Nephron progenitor cell (in vitro differentiated cells): ENCODE results near the gene MRPL50.

Experiments
- DNase-seq: peaks from one replicate; pipeline ENCODE4 v3.0.0; 2021
- H3K27ac Mint-ChIP-seq: 2 replicates; pipeline ENCODE4 v1.8.0; 2021; ENCODE audit warnings: mild to moderate bottlenecking, moderate library complexity, mixed read lengths
- H3K27me3 Mint-ChIP-seq: 2 replicates; pipeline ENCODE4 v1.8.0; 2021; ENCODE audit warnings: mild to moderate bottlenecking, low read depth, mixed read lengths; ENCODE audit not compliant: poor library complexity
- H3K36me3 Mint-ChIP-seq: 2 replicates; pipeline ENCODE4 v1.8.0; 2021; ENCODE audit warnings: low read depth, mixed read lengths
- H3K4me1 Mint-ChIP-seq: 2 replicates; pipeline ENCODE4 v1.8.0; 2021; ENCODE audit warnings: mixed read lengths
- H3K4me3 Mint-ChIP-seq: 2 replicates; pipeline ENCODE4 v1.8.0; 2021; ENCODE audit warnings: mild to moderate bottlenecking, moderate library complexity, mixed read lengths
- H3K9me3 Mint-ChIP-seq: 2 replicates; pipeline ENCODE4 v1.8.0; 2021; ENCODE audit warnings: mild to moderate bottlenecking, moderate library complexity, mixed read lengths
- TF ChIP-seq, protein P1 (sequence below): fragments of 200-600 bp; sonication (generic); IDR thresholded peaks from 2 replicates; pipeline ENCODE4 v1.5.0; 2021; ENCODE audit warnings: antibody characterized with exemption

The MRPL50 gene

DNA sequence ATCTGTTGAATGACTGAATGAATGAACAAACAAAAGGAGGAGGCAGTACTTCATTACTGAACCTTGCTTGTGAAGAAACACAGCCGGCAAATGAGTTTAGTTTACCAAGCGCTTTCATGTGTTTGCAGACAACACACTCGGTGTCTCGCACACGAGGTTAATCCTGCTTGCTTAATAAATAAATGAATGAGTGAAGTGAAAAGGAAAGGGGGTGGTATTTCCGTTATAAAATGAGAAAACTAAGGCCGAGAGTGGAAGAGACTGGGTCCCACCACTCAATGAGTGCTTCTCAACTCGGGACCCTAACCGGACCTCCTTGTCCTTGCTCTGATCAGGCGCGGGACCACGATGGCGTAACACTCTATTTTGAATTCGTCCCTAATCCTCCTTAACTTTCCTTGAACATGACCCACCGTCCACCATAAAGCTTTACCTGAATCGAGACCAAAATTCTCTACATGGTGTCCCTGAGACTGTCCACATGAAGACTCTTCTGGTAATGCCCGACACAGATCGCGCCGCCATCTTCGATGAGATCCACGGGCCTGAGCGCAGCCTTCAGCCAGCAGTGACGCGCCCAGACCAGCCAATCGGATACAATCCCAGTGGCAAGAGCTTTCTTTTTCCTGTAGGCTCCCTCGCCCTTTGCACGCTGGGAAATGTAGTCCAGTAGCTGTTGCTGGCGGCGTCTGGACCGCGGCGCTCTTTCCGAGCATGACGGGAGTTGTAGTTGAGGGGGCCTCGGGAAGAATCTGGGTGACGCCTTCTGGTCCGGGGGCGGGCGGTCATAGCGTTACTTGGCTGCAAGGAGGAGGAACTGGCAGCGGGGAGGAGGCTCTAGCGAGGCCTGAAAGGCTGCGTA, at the start of gene MRPL50, which contains the start of gene ZNF189:
MRPL50 (minus strand) TSS at position 551 of the 862 bp plus-strand sequence; CDS start at position 525, 26 bp downstream.
ZNF189 (plus strand) TSS at position 784 of the 862 bp plus-strand sequence. CDS start 306 bp downstream, outside the sequence.
- H3K27ac Mint-ChIP-seq = peak within 1 kb of the TSS; percentile 100
- H3K4me3 Mint-ChIP-seq = peak within 1 kb of the TSS; percentile 99
- TF ChIP-seq, protein P1, sequence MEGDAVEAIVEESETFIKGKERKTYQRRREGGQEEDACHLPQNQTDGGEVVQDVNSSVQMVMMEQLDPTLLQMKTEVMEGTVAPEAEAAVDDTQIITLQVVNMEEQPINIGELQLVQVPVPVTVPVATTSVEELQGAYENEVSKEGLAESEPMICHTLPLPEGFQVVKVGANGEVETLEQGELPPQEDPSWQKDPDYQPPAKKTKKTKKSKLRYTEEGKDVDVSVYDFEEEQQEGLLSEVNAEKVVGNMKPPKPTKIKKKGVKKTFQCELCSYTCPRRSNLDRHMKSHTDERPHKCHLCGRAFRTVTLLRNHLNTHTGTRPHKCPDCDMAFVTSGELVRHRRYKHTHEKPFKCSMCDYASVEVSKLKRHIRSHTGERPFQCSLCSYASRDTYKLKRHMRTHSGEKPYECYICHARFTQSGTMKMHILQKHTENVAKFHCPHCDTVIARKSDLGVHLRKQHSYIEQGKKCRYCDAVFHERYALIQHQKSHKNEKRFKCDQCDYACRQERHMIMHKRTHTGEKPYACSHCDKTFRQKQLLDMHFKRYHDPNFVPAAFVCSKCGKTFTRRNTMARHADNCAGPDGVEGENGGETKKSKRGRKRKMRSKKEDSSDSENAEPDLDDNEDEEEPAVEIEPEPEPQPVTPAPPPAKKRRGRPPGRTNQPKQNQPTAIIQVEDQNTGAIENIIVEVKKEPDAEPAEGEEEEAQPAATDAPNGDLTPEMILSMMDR = no peak
- peaks cover 80% of the 10 kb centered on the region for H3K9me3 Mint-ChIP-seq
- peaks cover 35% of the 10 kb centered on the region for H3K4me1 Mint-ChIP-seq
- peaks cover 87% of the 10 kb centered on the region for H3K36me3 Mint-ChIP-seq
- H3K27me3 Mint-ChIP-seq = no peaks in the 10 kb centered on the region
- peak; percentile 92 for DNase-seq

DNA sequence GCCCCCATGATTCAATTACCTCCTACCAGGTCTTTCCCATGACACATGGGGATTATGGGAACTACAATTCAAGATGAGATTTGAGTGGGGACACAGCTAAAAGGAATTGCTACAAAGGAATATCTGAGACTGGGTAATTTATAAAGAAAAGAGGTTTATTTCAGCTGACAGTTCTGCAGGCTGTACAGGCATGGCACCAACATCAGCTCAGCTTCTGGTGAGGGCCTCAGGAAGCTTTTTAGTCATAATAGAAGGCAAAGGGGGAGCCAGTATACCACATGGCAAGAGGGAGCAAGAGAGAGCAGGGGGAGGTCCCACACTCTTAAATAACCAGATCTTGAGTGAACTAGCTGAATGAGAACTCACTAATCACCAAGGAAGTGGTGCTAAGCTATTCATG, 48.3 kb upstream of the MRPL50 start:
- H3K9me3 Mint-ChIP-seq = peaks cover 4% of the 10 kb centered on the region
- H3K27ac Mint-ChIP-seq = no peak overlapping the region
- no peaks in the 10 kb centered on the region for H3K36me3 Mint-ChIP-seq
- H3K4me1 Mint-ChIP-seq = peaks cover 5% of the 10 kb centered on the region
- peaks cover 8% of the 10 kb centered on the region for H3K27me3 Mint-ChIP-seq
- TF ChIP-seq, protein P1 = no peak
- DNase-seq = no peak
- no peak overlapping the region for H3K4me3 Mint-ChIP-seq

DNA sequence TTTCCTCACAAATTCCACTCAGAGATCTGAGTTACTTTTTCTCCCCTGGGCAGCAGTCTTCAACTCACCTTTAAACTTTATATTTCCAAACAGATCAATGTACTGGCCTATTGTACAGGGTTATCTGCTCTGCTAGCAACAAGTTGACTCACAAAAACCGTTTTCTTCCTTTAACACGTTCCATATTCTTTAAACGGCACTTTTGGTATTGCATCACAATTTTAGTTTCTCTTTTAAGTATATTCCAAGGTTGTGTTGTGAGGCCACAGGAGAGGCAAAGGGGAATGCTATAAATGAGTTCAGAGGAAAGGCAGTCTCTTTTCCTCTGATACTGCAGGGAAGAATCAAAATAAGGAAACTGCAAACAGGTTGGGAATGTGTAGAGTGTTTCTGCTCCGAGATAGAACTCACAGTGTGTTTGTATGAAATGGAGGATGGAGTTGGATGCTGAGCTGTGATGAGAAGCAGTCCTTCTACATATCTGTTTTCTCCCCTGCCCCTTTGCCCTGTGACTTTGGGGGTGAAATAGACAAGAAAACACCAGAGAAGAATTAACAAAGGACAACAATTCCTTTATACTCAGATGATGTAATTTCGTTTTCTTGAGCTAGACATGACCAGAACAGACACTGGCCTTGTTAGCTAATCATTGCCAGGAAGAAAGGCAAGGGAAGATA, 47.1 kb upstream of the MRPL50 start:
- H3K36me3 Mint-ChIP-seq = no peaks in the 10 kb centered on the region
- peaks cover 5% of the 10 kb centered on the region for H3K4me1 Mint-ChIP-seq
- H3K27me3 Mint-ChIP-seq = peaks cover 8% of the 10 kb centered on the region
- no peak overlapping the region for H3K27ac Mint-ChIP-seq
- TF ChIP-seq, protein P1 = no peak
- H3K4me3 Mint-ChIP-seq = no peak overlapping the region
- no peak for DNase-seq
- no peaks in the 10 kb centered on the region for H3K9me3 Mint-ChIP-seq

DNA sequence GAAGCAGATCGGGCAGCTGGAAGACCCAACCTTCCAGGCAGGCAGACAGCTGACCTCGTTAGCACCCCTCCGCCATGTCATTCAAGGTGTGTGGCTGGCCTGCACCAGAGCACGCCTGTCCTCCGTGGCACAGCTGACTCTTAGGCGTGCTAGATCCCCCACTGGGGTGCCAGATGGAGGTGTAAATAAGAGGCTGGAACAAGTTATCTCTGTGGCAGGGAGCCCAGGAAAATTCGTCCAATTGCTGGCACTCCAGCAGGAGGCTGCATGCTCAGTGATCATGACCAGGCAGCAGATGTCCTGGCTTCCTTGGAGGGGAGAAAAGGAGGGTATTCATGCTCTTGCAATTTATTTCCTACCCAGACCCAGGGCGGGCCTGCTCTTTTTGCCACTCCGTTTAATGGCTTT, 45.0 kb upstream of the MRPL50 start:
- Mint-ChIP-seq H3K4me3 (no peak overlapping the region), H3K27me3 (peaks cover 8% of the 10 kb centered on the region), H3K27ac (no peak overlapping the region), H3K36me3 (no peaks in the 10 kb centered on the region), H3K4me1 (peaks cover under 1% of the 10 kb centered on the region), H3K9me3 (no peaks in the 10 kb centered on the region)
- TF ChIP-seq, protein P1 = no peak
- DNase-seq = no peak

DNA sequence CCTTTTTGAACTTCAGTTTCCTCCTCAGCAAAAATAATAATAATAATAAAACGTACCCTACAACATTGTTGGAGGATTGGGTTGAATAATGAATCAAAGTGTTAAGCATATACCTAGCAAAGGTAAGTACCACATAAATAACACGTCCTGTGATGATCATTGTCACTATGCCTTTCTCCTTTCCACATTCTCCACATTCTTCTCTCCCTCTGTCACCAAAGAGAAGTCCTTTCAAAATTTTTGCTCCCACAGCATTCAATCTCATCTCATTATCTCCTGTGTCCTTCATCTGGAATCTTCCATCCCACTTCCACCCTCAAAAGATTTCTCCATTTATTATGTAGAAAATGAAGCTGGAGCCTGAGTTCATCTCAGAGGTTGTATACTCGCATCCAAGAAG, 44.3 kb upstream of the MRPL50 start:
- H3K9me3 Mint-ChIP-seq = no peaks in the 10 kb centered on the region
- TF ChIP-seq, protein P1 = no peak
- H3K27ac Mint-ChIP-seq = no peak overlapping the region
- H3K36me3 Mint-ChIP-seq = no peaks in the 10 kb centered on the region
- peaks cover 8% of the 10 kb centered on the region for H3K27me3 Mint-ChIP-seq
- DNase-seq = no peak
- H3K4me1 Mint-ChIP-seq = no peaks in the 10 kb centered on the region
- H3K4me3 Mint-ChIP-seq = no peak overlapping the region
